ENCODE measurements around the gene TPSAB1.
"Not testable (repeated sequence)": the region's sequence is repeated elsewhere in the genome, so short reads cannot be mapped to it uniquely, and the experiment has no call there.

Gene TPSAB1

DNA sequence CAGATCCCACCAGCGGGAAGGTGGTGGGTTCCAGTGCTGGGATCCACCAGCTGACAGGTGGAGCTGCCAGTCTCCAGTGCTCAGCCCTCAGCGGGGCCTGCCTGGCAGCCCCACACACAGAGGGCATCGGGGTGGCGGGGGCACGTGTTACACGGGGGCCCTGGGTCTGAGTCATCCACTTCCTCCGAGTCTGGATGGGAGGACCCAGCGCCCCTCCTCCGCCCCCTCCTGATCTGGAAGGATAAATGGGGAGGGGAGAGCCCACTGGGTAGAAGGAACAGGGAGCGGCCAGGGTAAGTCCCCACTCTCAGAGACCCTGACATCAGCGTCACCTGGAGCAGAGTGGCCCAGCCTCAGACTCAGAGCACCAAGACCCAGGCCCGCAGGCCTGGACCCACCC lies at the start of gene TPSAB1:
Gene TPSAB1 (plus strand): TSS at position 270 of the 400 bp plus-strand sequence. CDS start 234 bp downstream, outside the sequence.
- not testable (repeated sequence) for DNase-seq (ENCODE audit: low read depth in 2 of 2, low spot score in 1 of 2)

DNA sequence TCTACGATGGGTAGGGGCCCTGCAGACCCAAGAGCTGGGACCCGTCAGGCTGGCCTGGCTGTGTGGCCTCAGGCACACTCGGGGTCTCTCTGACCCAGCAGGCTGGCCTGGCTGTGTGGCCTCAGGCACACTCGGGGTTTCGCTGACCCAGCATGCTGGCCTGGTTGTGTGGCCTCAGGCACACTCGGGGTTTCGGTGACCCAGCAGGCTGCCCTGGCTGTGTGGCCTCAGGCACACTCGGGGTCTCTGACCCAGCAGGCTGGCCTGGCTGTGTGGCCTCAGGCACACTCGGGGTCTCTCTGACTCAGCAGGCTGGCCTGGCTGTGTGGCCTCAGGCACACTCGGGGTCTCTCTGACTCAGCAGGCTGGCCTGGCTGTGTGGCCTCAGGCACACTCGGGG lies 49.7 kb upstream of the TPSAB1 start:
- not testable (repeated sequence) for DNase-seq (ENCODE audit: low read depth in 2 of 2, low spot score in 1 of 2)

DNA sequence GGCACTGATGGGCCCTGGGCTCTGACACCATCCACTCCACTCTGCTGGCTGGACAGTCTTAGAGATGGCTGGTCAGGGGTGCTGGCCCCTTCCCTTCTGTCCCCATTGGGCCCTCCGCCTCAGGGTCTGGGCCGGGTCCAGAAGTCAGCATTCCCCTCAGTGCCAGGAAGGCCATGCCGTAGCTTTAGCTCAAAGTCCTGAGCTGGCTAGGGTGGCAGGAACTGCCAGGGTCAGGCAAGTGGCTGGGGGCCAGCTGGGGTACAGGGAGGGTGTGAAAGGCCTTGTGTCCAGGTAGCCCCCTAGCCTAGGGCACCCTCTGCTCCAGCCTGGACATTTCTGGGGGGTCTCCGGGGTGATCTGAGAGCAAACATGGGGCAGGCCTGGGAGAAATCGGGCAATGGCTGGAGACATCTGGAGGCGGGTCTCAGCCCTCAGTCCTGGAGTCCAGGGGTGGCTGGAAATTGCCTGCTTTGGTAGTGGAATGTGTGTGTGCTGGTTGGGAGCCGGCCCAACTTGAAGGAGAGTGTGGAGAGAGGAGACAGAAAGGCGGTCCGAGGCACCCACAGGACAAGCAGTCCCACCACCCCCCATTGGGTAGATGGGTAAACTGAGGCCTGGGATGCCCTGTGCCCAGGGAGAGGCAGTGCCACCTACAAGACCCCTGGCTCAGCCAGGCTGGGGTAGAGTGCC lies 48.0 kb upstream of the TPSAB1 start:
- DNase-seq (ENCODE audit: low read depth in 2 of 2, low spot score in 1 of 2): no peak

DNA sequence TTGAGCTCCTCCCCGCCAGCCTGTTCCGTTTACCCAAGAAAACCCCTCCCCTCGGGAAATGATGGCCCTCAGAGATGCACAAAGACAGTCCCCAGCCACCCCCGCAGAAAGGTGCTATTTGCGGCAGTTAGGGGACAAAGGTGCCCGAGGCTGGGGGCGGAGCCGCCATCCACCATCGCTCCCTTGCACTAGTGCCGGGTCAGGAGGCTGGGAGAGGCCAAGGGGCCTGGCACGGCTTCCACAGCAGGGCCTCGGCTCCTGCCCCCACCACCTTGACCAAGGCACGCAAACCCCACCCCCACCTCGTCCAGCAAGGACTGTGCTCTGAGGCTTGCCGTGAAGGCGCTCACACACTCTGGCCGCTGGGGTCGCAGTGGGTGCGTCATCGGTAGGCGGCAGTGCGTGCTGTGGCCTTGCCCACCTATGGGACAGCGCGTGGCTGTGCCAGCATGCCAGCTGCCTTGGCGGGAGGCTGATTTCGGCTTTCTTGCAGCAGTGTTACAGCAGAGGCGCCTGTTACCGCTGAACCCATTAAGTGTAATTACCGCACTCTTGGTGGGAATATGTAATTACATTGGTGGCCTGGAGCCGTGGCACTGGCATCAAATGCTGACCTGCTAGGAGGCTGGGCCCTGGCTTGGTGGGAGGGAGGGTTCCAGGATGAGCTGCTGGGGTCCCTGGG lies 47.2 kb upstream of the TPSAB1 start:
- DNase-seq (ENCODE audit: low read depth in 2 of 2, low spot score in 1 of 2): no peak

DNA sequence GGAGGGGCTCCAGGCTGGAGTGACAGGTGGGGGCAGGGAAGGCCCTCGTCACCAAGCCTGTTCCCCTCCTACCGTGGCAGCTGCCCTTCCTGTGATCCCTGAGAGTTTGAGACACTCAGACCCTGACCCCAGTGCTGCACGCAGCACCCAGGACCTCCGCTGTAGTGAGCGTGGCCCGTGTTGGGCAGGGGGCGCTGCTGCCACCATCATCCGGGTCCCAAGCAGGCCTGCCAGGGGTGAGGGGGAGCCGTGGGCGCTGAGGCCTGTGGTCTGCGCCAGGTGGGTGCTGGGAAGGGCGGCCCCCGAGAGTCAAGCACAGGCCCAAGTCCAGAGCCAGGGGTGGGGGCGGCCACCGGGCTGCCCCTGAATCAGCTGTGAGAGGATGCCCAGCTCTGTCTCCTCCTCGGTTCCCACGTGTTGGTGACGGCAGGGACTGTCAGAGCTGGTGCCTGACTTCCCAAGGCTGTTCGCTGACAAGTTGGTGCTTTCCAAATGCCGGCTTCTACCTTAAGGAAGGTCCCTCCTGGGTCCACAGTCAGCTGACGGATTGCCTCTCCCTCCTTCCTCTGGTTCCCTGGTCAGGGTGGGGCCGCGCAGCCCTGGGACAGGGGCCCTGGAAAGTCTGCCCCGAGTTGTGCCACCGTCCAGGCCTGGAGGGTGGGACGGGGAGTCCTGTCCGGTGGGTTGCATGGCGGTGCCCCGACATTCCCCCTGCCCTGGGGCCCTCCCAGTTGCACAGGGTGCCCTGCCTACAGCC lies 46.5 kb upstream of the TPSAB1 start:
- no peak for DNase-seq (ENCODE audit: low read depth in 2 of 2, low spot score in 1 of 2)

DNA sequence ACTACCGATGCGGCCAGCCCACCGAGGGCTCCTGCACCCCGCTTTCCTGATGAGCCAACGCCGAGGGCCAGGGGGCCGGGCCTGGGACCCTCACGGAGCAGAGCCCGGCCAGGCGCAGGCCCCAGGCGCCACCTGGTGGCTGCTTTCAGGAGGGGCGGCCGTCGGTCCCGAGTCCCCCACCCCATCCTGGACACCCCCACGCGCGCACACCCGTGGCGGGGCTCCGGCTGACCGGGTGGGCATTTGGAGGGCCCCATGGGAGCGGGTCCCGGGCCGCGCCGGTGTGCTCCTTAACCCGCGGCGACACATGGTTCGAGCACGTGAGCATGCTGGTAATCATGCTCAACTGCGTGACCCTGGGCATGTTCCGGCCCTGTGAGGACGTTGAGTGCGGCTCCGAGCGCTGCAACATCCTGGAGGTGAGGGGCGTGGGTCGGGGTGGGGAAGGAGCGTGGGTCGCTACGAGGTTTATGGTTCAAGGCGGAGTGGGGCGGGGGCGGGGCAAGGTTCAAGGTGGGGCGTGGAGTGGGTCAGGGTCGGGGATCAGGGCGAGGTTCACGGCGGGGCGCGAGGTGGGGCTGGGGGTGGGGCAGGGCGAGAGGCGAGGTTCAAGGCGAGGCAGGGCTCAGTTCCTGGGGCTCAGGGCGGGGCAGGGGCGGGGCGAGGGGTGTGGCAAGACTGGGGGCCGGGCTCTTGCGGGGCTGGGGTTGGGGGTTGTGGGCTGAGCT lies 45.7 kb upstream of the TPSAB1 start:
- no peak for DNase-seq (ENCODE audit: low read depth in 2 of 2, low spot score in 1 of 2)

DNA sequence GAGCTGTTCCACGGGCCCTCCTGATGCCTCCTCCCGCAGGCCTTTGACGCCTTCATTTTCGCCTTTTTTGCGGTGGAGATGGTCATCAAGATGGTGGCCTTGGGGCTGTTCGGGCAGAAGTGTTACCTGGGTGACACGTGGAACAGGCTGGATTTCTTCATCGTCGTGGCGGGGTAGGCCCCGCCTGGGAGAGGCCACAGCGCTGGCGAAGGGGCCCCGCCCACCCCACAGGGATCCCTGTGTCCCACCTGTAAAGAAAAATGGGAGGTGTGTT lies 45.2 kb upstream of the TPSAB1 start:
- no peak for DNase-seq (ENCODE audit: low read depth in 2 of 2, low spot score in 1 of 2)

DNA sequence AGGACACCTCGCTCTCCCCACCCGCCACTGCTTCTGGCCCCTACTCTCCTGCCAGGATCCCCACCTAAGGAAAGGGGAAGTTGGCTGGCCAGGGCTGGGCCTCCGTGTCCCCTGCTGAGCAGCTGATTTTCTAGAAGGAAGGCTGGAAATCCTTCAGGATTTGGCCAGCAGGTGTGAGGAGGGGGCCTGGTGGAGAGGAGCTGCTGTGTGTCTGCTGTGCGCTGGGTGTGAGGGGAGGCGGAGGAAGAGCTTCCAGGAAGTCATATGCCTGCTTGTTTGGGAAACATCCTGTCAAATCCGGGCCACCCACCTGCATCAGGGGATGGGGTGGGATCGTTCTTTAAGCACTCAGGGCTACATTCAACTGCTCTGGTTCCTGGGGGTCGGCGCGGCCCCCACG lies 44.0 kb upstream of the TPSAB1 start:
- DNase-seq (ENCODE audit: low read depth in 2 of 2, low spot score in 1 of 2): no peak

DNA sequence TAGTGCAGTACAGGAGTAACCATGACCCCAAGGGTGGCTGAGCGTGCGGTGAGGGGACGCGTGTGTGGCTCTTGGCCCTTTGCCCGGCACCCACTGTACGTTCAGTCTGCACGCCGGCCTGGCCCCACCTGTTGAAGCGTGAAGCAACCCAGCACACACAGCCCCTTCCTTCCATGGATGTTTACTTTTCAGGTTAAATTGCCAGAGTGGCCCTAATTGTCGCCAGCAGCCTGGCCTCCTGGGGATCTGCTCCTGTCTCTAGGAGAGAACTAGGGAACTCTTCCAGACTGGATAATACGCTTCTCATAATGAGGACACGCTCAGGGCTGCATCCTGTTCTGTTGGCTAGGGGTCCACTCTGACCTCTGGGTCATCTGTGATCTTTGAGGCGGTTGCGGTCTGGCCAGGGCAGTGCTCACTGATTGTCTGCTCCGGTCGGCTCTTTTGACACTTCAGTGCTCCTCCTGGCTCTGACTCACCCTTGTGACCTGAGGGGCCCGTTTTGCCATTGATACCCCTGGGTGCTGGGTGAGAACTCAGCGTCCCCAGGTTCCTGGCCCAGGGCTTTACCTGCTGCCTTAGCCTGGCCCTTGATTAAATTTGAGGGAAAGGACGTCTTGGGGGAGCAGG lies 43.2 kb upstream of the TPSAB1 start:
- DNase-seq (ENCODE audit: low read depth in 2 of 2, low spot score in 1 of 2): no peak

DNA sequence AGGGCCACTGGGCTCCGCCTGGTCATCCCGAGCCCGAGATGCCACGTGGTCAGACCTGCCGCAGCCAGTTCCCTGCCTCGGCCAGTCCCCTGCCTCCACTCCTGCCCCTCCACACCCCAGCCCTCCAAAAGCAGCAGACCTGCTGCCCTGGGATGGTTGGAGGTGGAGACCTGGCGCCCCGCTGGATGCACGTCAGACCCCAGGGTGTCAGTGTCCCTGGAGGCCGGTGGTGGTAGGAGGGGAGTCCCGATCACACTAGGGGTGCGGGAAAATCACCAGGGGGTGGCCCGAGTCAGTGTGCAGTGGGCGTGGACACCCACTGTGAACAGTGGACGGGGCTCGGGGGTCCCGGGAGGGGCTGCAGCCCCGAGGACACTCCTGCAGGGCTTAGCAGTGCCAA lies 42.3 kb upstream of the TPSAB1 start:
- DNase-seq (ENCODE audit: low read depth in 2 of 2, low spot score in 1 of 2): no peak

DNA sequence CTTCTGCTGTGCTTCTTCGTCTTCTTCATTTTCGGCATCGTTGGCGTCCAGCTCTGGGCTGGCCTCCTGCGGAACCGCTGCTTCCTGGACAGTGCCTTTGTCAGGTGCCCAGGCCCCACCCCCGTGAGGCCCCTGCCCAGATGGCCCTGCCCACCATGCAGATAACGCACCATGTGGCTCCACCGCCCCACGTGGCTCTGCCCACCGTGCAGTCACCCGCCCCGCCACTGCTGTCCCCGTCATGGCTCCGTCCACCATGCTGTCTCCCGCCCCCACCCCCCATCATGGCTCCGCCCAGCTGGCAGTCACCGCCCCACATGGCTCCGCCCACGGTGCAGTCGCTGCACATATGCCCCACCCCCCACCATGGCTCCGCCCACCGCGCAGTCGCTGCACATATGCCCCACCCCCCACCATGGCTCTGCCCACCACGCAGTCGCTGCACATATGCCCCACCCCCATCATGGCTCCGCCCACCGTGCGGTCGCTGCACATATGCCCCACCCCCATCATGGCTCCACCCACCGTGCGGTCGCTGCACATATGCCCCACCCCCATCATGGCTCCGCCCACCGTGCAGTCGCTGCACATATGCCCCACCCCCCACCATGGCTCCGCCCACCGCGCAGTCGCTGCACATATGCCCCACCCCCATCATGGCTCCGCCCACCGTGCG lies 41.7 kb upstream of the TPSAB1 start:
- not testable (repeated sequence) for DNase-seq (ENCODE audit: low read depth in 2 of 2, low spot score in 1 of 2)

DNA sequence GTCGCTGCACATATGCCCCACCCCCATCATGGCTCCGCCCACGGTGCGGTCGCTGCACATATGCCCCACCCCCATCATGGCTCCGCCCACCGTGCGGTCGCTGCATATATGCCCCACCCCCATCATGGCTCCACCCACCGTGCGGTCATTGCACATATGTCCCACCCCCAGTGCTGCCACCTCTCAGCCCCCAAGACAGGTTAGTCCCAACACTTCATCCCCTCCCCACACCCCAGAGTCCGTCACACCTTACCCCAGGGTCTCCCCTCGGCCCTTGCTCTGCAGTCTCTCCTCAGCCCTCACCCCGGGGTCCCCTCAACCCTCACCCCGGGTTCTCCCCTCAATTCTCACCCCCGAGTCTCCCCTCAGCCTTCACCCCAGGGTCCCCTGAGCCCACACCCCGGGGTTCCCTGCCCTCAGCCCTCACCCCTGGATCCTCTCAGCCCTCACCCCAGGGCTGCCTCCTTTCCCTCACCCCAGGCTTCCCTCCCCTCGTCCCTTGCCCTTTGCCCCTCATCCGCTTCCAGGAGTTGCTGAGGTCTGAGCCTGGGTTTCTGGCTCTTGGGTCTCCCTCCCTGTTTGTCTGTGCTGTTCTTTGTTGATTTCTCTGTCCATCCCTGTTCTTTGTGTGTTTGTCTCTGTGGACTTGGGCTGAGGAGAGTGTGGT lies 41.0 kb upstream of the TPSAB1 start:
- no peak for DNase-seq (ENCODE audit: low read depth in 2 of 2, low spot score in 1 of 2)

DNA sequence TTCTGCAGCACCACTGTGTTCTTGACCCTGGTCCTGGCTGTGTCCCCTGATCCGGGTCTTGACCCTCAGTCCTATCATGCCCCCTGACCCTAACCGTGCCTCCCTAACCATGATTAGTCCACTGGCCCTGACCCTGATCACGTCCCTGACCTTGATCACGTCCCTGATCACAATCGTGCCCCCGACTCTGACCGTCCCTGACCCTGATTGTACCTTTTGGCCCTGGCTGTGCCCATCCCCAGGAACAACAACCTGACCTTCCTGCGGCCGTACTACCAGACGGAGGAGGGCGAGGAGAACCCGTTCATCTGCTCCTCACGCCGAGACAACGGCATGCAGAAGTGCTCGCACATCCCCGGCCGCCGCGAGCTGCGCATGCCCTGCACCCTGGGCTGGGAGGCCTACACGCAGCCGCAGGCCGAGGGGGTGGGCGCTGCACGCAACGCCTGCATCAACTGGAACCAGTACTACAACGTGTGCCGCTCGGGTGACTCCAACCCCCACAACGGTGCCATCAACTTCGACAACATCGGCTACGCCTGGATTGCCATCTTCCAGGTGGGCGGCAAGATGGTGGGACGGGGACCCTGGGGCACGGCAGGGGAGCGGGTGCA lies 40.4 kb upstream of the TPSAB1 start:
- no peak for DNase-seq (ENCODE audit: low read depth in 2 of 2, low spot score in 1 of 2)

DNA sequence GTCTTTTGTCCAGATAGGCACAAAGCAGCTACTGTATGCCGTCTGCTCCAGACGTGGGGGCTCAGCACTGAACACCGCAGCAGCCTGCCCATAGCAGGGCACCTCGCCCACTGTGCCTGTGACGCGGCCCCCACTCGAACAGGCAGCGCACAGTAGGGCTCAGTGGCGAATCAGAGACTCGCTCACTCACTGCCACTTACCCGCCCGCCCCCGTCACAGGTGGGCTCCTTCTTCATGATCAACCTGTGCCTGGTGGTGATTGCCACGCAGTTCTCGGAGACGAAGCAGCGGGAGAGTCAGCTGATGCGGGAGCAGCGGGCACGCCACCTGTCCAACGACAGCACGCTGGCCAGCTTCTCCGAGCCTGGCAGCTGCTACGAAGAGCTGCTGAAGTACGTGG lies 39.1 kb upstream of the TPSAB1 start:
- no peak for DNase-seq (ENCODE audit: low read depth in 2 of 2, low spot score in 1 of 2)

DNA sequence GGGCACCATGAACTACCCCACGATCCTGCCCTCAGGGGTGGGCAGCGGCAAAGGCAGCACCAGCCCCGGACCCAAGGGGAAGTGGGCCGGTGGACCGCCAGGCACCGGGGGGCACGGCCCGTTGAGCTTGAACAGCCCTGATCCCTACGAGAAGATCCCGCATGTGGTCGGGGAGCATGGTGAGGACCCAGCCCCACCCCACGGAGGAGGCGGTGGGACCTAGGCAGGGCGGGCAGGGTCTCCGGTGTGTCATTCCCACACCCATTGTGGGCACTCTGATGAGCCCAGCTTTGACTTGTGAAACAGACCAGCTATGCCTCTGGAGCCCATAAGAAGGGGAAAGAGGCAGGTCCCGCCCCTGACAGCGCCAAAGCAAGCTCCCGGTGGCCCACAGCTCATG lies 38.2 kb upstream of the TPSAB1 start:
- no peak for DNase-seq (ENCODE audit: low read depth in 2 of 2, low spot score in 1 of 2)

DNA sequence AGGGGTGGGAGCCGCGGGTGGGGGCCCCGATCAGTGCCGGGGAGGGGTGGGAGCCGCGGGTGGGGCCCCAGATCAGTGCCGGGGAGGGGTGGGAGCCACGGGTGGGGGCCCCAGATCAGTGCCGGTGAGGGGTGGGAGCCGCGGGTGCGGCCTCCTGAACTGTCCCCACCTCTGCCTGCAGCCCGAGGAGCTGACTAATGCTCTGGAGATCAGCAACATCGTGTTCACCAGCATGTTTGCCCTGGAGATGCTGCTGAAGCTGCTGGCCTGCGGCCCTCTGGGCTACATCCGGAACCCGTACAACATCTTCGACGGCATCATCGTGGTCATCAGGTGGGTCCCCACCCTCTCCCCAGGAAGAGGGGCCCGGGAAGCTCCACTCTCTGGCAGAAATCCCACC lies 35.6 kb upstream of the TPSAB1 start:
- DNase-seq (ENCODE audit: low read depth in 2 of 2, low spot score in 1 of 2): no peak

DNA sequence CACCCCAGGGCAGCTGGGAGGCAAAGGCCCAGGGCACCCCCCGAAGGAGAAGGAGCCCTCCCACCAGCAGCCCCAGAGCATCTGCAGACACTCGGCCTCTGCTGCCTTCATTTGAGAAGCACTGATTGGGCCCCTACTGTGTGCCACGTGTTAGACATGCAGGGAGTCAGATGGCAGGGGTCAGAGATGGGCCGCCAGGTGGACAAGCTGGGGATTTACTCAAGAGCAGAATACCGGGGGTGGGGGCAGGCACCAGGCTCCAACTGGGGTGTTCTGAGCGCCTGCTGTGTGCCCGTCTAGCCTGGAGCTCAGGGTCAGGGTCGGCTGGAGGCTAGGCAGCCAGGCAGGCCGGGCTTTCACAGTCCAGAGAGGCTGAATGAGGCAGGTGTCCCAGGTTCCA lies 34.2 kb upstream of the TPSAB1 start:
- DNase-seq (ENCODE audit: low read depth in 2 of 2, low spot score in 1 of 2): no peak

DNA sequence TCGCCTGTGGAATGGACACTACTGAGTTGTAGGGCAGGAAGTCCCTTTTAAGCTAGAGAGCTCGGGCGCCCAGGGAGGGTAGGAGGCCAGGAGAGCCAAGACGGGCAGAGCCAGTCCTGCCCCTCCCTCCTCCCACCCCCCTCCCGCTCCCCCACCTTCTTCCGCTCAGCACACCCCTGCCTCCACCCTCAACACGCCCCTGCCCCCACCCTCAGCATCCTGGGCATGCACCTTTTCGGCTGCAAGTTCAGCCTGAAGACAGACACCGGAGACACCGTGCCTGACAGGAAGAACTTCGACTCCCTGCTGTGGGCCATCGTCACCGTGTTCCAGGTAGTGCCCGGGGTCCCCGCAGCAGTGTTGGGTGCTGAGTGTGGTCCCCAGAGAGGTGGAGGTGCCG lies 33.7 kb upstream of the TPSAB1 start:
- no peak for DNase-seq (ENCODE audit: low read depth in 2 of 2, low spot score in 1 of 2)

DNA sequence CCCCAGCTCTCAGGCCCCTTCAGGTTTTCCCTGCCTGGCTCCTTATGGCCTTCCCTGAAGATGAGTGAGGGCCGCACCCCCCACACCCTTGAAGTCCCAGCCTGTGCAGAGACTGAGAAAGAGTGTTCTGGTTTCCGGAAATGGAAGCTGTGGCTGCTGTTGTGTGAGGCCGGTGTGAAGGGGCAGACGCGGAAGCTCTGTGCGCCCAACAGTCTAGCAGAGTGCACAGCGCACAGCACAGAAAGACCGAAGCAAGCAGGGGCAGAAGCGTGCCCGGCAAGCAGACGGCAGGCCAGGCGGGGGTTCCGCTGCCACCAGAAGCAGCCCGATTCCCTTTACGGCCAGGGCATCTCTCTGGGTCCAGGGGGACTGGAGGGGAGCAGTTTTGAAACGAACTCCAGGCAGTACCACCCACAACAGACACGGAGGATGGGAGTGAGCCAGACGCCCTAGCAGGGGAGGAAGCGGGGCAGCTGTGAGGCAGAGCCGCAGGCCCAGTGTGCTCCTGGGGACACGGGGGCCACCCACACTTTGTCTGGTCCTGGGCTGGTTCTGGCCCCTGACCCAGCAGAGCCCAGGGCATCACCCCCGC lies 32.2 kb upstream of the TPSAB1 start:
- DNase-seq (ENCODE audit: low read depth in 2 of 2, low spot score in 1 of 2): no peak

Data from stimulated activated CD8-positive, alpha-beta memory T cell treated with anti-CD3 and anti-CD28 coated beads, Interleukin-4, amount 100 ng/mL, for 1 hour (primary cell).